Umbilical cord (tissue), 2 donors: ENCODE data around the gene MIDN. TPM values are rescaled to one million over a fixed set of nuclear protein-coding genes. Genes with fewer than 3 reads are reported as not detected.

Source experiments
- DNase-seq: peaks from one replicate; pipeline ENCODE4 v3.0.0-alpha.2; 2015; ENCODE audit warnings: low spot score
- total RNA-seq: library from RNA; depleted of rRNA; stranded (reverse); fragments of >200 nt; gene quantifications from one replicate; pipeline ENCODE4 v1.2.3, GENCODE V29; 2014; ENCODE audit warnings: low replicate concordance; ENCODE audit not compliant: insufficient read depth

MIDN gene
- total RNA-seq, 1 donor from 2014 or later = 16.6 TPM

DNA sequence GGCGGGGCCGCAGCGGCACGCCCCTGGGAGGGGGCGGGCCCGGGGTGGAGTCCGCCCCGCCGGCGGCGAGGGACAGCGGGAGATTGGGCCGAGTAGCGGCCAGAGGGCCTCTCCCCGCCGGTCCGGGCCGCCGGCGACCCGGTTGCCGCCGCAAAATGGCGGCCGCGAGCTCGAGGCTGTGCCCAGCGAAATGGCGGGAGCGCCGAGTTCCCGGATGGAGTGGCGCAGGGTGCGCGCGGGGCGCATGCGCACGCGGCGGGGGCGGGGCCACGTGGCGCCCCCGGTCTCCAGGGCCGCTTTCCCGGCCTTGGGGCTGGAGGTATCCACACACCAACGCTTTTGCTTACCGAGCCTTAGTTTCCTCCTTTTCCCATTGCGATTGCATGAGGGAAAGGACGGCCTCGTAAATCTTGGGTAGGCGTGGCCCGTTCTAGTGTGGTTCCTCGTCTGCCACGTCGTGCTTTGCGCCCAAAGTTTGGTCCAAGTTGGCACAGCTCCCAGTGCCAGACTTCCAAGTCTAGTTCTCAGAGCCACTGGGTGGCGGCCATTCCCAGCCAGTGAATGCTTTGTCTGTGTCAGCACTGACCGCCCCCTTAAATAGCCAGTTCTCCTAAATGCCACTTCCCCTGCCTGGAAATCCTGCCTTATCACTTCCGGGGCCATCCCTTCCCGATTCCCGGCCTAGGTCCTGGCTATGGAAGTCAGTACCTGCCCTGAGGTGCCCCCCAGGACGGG is 21.3 kb downstream of the MIDN start:
- peak; percentile 89 for DNase-seq

DNA sequence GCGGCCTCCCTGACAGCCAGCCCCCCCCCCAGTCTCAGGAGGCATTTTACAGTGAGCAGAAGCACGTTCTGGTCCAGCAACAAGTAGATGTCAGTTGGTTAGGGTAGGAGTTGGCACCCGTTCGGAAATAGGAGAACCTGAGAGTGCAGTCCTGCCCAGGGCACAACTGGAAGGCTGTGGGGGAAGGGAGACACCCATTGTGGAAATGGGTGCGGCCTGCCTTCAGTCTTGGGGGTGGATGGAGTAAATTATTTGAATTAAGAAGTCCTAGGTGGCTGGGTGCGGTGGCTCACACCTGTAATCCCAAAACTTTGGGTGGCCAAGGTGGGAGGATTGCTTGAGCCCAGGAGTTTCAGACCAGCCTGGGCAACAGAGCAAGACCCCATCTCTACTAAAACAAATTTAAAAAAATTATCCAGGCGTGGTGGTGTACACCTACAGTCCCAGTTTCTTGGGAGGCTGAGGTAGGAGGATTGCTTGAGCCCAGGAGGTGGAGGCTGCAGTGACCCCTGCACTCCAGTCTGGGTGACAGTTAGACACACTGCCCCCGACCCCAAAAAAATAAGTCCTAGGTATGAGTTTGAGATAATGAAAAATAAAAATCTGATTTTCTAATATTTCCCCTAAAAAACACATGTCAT is 21.9 kb downstream of the MIDN start:
- no peak for DNase-seq

DNA sequence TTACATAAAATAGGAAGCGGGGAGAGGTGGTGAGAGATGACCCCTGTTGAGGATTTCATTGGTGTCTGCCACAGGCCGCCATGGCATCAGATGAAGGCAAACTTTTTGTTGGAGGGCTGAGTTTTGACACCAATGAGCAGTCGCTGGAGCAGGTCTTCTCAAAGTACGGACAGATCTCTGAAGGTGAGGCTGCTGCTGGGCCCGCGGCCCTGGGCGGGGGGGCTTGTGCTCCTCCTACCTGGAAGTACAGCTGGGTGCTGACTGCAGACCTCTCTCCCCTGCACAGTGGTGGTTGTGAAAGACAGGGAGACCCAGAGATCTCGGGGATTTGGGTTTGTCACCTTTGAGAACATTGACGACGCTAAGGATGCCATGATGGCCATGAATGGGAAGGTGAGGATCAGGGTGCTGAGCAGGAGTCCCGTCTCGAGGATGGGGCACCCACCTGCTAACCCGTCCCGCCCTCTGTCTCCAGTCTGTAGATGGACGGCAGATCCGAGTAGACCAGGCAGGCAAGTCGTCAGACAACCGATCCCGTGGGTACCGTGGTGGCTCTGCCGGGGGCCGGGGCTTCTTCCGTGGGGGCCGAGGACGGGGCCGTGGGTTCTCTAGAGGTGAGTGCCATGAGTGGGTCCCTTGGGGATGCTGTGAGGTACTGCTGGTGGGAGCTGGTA is 22.6 kb downstream of the MIDN start:
- DNase-seq = no peak

DNA sequence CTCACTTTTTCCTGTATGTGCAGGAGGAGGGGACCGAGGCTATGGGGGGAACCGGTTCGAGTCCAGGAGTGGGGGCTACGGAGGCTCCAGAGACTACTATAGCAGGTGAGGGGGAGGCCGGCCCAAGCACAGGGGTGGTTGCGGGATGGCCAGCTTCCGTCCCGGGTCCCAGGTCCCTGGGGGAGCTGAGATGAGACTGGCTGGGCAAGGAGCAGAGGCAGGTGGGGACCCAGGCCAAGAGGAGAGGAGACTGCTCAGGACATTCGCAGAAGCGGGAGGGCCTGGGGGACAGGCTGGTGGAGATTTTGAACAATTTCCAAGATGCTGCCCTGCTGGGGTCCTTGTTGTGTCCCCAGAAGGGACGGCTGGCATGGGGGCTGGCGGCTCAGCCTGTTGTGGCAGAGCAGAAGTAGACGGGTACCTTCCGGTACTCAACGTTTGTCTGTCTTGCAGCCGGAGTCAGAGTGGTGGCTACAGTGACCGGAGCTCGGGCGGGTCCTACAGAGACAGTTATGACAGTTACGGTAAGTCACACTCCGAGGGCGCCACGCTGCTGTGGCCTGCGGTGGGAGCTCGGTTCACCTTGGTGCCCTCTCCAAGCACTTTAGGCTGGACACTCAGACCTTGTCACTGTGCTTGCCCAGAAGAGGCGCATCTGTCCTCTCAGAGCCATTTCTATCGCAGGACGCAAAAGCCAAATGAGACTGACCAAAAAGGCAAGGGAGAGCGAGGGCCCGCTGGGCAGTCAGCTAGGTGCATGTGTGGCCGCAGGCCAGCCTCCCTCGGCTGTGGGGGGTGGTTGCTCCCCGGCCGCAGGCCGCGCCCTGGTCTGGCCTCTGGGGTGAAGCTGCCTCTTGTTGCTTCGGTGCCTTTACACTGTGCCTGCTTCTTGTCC is 23.4 kb downstream of the MIDN start:
- DNase-seq = no peak

DNA sequence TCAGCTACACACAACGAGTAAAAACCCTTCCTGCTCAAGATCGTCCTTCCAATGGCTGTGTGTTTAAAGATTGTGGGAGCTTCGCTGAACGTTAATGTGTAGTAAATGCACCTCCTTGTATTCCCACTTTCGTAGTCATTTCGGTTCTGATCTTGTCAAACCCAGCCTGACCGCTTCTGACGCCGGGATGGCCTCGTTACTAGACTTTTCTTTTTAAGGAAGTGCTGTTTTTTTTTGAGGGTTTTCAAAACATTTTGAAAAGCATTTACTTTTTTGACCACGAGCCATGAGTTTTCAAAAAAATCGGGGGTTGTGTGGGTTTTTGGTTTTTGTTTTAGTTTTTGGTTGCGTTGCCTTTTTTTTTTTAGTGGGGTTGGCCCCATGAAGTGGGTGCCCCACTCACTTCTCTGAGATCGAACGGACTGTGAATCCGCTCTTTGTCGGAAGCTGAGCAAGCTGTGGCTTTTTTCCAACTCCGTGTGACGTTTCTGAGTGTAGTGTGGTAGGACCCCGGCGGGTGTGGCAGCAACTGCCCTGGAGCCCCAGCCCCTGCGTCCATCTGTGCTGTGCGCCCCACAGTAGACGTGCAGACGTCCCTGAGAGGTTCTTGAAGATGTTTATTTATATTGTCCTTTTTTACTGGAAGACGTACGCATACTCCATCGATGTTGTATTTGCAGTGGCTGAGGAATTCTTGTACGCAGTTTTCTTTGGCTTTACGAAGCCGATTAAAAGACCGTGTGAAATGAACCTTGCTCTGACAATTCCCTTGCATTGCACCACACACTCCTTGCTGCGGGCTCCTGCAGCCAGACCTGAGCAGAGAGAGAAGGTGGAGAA is 24.3 kb downstream of the MIDN start:
- no peak for DNase-seq

DNA sequence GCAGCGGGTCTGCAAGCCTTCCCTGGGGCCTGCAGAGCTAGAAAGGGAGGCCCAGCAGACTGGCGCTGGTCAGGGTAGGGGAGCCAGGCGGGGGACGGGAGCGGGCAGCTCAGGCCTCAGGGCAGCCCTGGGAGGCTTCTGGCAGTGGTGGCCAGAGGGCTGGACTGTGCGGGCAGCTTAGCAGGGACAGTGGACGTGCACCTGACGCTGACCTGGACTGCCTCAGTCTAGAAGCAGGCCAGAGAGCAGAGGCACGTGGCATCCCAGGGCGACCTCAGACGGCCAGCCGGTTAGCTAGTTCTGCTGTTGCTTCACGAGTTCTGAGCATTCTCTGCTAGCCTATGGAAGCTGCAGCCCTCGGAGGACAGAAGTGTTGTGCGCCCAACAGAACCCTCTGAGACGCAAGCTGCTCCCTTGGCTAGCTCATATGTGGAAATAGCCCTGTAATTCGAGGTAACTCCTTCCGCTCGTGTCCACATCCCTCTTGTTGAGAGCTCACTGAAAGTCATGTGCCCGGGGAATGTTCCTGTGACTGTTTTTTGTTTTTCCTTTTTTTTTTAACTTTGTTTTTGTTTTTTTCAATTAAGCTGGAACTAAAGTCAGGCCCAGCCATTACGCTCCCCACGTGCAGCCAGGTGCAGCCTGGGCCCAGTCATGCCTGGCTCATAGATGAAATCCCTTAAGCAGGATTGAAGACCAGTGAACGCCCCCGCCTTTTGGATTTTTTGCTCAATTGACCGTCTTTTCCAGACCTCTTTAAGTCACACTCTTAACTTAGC is 25.1 kb downstream of the MIDN start:
- DNase-seq = no peak

DNA sequence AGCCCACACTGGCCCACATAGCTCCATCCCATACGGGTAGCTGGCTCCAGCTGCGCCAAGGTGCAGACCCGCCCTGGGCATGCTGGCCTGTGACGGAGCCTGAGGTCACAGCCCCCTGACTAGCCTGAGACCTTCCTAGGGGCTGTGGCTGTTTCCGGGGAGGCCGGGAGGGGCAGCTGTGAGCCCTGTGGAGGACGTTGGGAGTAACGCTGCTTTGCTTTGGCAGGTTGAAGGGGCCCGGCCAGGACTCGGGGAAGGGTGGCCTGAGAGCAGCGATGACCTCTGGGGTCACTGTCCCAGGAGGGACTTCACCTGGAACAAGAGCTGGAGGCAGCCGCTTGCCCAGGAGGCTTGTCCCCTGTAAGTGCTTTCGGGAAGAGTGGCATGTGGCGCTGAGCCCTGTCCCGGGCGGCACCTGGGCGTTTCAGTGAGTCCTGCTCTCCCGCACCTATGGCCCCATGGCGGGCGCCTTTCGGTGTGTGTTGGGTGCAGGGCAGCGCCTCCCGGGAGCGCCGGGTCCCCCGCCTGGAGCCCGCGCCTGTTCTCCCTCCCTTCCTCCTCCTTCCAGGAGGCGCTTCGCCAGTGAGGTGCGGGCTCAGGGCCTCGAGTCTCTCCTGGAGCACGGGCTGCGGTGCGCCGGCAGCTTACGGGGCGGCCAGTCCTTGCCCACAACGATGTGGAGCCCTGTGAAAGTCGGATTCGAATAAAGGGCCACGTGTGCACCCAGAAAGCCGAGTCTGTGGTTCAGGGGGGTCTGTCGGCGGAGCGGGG is 25.9 kb downstream of the MIDN start:
- no peak for DNase-seq

DNA sequence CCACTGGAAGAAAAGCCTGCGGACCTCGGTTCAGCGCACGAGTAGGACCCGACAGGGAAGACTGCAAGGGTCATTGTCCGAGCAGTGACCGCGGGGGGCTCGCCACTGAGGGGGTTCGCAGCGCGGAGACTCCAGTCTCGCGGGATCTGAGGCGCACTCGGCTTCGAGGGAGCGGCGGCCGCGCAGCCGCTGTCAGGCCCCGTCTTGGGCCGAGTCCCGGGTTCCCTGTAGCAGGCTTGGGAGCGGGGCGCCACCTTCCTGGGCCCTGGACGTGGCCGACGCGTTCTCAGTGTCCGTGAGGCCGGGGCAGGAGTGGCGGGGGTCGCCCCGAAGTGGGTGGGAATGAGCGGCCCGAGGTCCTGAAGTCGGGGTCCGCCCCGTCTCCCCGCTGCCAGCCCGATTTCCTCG is 26.5 kb downstream of the MIDN start:
- no peak for DNase-seq

DNA sequence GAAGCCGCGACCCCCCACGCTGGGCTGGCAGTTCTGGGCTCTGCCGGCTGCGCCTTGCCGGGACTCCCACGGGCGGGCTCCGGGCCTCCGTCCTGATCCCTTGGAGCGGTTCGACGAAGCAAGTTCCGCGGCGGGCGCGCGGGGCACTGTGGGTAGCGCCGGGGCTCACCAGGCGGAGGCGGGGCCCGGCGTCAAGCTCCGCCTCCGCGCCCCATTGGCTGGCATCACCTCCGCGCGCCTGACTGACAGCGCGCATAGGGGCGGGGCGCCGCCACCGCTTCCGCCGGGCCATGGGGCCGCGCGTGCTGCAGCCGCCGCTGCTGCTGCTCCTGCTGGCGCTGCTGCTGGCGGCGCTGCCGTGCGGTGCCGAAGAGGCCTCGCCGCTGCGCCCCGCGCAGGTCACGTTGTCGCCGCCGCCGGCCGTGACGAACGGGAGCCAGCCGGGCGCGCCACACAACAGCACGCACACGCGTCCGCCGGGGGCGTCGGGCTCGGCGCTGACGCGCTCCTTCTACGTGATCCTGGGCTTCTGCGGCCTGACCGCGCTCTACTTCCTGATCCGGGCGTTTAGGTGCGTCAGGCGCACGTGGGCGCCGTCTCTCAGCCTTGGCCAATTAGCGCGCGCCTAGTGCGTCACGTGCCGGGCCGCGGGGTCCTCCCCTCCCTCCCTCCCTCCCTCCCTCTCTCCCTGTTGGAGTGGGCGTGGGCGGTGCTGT is 27.0 kb downstream of the MIDN start, which contains the start of gene FAM174C:
FAM174C (plus strand) TSS at position 271 of the 716 bp plus-strand sequence; CDS start at position 291, 20 bp downstream.
- peak; percentile 97 for DNase-seq

DNA sequence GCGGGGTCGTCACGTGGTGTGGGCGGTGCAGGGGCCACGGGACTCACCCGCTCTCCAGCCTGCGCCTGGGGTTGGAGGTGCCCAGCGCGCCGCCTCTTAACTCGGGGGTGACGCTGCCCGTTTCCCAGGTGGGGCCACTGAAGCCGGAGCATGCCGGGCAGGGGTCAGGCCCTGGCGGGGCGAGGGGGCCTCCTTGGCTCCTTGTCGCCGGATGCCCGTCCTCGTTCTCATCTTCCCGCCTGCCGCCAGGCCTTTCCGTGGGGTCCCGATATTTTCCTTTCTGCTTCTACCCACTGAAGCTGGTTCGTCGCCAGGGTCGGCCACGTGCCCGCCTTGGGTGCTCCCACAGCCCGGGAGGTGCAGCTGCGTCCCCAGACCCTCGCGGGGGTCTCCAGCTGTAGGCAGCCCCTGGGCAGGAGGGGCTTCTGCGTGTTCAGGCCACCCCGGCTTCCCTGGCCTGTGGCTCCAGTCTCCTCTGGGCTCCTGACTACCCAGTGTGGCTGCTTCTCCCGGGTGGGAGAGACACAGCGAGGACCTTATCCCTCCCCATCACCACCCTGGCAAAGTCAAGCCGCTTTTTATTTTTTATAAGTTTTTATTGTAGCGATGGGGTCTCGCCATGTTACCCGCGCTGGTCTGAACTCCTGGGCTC is 27.7 kb downstream of the MIDN start:
- no peak for DNase-seq

DNA sequence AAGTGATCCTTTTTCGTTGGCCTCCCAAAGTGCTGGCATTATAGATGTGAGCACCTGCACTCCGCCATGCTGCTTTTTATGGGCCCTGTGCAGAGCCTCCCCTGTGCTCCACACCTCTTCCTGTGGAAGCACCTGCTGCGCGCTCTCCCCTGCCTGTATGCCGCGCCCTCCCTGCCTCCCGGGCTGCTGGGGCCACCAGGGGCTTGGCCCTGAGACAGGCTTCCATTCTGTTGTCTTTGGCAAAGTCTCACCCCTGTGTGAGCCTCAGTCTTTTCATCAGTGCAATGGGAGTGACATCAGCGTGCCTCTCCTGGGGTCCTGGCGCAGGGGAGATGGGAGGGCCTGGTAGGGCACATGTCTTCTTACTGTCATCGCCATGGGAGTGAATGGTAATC is 28.2 kb downstream of the MIDN start:
- no peak for DNase-seq

DNA sequence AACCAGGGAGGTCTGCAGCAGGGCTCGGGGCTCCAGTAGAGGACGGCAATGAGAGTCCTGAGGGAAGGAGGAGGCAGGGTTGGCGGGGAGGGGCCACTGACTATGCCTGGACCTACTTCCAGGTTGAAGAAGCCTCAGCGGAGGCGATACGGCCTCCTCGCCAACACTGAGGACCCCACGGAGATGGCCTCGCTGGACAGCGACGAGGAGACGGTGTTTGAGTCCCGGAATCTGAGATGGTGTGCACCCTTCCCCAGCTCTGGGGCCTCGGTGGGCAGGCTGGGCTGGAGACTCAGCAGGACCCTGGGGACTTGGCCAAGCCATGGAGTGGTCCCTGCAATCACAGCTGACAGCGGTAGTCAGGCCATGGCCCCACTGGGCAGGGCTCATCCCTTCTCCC is 28.7 kb downstream of the MIDN start:
- DNase-seq = no peak

DNA sequence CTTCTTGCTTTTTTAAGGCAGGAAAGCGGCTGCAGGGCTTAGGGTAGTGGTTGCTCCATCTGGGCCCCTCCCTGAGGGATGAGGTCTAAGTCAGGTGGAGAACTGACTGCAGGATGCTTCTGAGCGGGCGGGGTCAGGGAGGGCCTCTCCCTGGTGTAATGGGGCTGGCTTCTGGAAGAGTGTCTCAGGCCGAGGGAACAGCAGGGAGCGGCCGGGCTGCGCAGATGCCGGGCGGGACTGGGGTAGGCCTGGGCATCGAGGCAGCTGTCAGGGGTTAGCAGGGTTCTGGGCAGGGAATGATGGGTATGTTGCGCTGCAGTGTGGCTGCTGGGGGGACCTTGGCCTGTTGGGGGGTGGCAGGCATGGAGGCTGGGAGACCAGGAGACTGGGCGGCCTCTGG is 29.7 kb downstream of the MIDN start:
- DNase-seq = no peak

DNA sequence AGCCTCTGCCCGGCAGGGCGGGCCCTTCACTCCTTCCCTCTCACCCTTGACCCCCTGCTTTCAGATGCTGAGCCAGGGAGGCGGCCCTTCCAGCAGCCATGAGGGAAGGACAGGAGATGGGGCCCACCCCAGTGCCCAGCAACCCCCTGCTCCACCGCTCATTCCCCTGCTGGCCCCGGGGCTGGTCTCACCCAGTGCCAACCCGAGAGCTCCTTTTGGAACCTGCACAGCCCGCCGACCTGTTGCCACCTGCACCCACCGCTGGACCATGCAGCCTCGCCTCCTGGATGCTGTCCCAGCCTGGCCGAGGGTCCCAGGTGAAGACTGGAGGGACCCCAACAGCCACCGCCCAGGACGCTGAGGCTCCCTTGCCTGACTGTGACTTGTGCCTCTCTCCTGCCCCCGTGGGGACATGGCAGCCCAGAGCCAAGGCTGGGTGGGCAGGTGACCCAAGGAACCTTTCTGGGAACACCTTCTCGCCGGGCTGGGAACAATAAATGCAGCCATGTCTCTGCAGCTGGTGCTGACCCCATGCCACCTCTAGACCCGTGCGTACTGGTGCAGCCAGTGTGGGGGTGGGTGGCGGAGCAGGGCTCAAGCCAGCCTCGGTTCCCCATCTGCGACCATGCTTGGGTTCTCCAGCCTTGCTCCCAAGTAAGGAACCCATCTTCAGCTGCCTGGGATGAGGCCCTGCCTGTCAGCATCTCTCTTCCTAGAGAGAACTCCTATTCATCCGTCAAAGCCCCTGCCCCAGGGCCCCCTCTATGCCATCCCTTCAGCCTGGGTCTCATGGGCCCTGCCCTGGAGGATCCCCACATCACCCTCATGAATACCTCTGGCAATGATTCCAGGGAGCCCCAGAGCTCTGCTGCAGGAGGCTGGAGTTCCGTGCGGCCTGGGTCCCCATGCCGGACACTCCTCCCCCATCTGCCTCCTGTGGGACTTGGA is 30.6 kb downstream of the MIDN start:
- no peak for DNase-seq

DNA sequence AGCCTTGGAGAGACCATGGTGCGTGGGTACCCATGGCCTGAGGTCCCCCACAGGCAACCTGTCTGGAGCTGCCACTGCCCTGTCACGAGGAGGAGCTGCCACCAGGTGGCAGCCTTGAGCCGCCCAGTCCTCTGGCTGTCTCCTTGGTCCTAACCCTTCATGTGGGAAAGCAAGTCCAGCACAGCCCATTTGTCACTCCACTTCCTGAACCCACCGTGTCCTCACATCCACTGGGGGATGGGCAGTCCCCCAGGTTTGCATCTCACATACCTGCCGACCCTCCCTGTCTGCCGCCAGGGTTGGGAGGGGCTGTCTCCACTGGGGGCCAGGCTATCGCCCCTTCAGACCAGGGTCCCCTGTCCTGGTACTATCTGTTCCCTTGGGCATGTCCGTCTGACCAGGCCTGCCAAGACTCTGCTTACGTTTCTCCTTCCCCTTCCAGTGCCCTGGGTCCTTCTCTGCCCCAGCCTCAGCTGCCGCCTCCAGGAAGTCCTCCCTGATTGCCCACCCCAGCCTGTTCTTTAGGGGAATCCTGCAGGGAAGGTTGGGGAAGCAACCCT is 31.5 kb downstream of the MIDN start:
- DNase-seq = peak; percentile 85
